GM12878 (cell line): ENCODE measurements around the gene HSD17B11. TPM values are rescaled to one million over a fixed set of nuclear protein-coding genes. Genes with fewer than 3 reads are reported as not detected.

Source experiments
- ATAC-seq: fragments of 200-7000 bp; cut with Tn5 transposase; 3 replicates; pipeline ENCODE4 v1.9.1; 2020; ENCODE audit warnings: mild to moderate bottlenecking, moderate library complexity
- BruUV-seq: library from RNA; stranded (reverse); fragments of 400-500 nt; replicated peaks from 2 replicates; lab custom pipeline; 2021; lab: Mats Ljungman, UMichigan
- CTCF ChIA-PET: fragments of 300-600 bp; sonication (Branson Sonifier 250); formaldehyde crosslinking; extraction: SDS; loops from one replicate; lab custom pipeline; 2021; ENCODE audit warnings: inconsistent platforms; lab: Yijun Ruan, JAX
- POLR2A ChIA-PET: fragments of 350-600 bp; formaldehyde crosslinking; extraction: SDS; loops from one replicate; lab custom pipeline; 2021; ENCODE audit warnings: inconsistent platforms; lab: Charles Lee
- RAD21 ChIA-PET: fragments of 300-600 bp; sonication (Branson Sonifier 250); formaldehyde crosslinking; loops from one replicate; lab custom pipeline; 2023; ENCODE audit warnings: antibody characterized with exemption; ENCODE audit not compliant: unreplicated experiment; lab: Charles Lee
- SMC1A ChIA-PET: fragments of 300-600 bp; sonication (Branson Sonifier 250); formaldehyde crosslinking; loops from one replicate; lab custom pipeline; 2023; ENCODE audit not compliant: unreplicated experiment, uncharacterized antibody; lab: Charles Lee
- DNase-seq: peaks from one replicate; pipeline ENCODE4 v3.0.0-alpha.2; 2011; ENCODE audit warnings: low read depth, low spot score
- FAIRE-seq: peaks from 3 replicates; lab custom pipeline; 2011; peaks lifted over from hg19 to GRCh38; lab: Jason Lieb, UNC
- H2AFZ ChIP-seq: 2 replicates; pipeline ENCODE4 v1.6.0; 2011; ENCODE audit warnings: low read depth, low read length, control low read depth; ENCODE audit not compliant: control insufficient read depth
- H3K27ac ChIP-seq: 2 replicates; pipeline ENCODE4 v1.5.1; 2011; ENCODE audit warnings: control low read depth; ENCODE audit not compliant: control insufficient read depth, insufficient read depth
- H3K27me3 ChIP-seq, 2 experiments: replicated peaks in 1 of 2; 2 replicates each; pipeline versions ENCODE4 v1.6.0 to v1.6.1; 2011; ENCODE audit warnings: low read length in 1 of 2; ENCODE audit not compliant: control insufficient read depth in 2 of 2, insufficient read depth in 2 of 2
- H3K36me3 ChIP-seq, 2 experiments: 2 replicates each; pipeline ENCODE4 v1.5.1; 2011; ENCODE audit warnings: low read length in 1 of 2; ENCODE audit not compliant: control insufficient read depth in 2 of 2, insufficient read depth in 2 of 2
- H3K4me1 ChIP-seq: 2 replicates; pipeline ENCODE4 v1.6.1; 2011; ENCODE audit warnings: mild to moderate bottlenecking, low read length, moderate library complexity, mixed read lengths; ENCODE audit not compliant: control insufficient read depth, insufficient read depth
- H3K4me2 ChIP-seq: 2 replicates; pipeline ENCODE4 v1.6.0; 2011; ENCODE audit warnings: control low read depth; ENCODE audit not compliant: control insufficient read depth, insufficient read depth
- H3K4me3 ChIP-seq: fragments of 200-600 bp; sonication (generic); 2 replicates; pipeline ENCODE4 v1.5.1; 2016
- H3K79me2 ChIP-seq: 2 replicates; pipeline ENCODE4 v1.6.0; 2011; ENCODE audit warnings: low read length; ENCODE audit not compliant: control insufficient read depth, insufficient read depth
- H3K9ac ChIP-seq: 2 replicates; pipeline ENCODE4 v1.8.0; 2011; ENCODE audit warnings: low read length, control low read depth, mixed read lengths; ENCODE audit not compliant: control insufficient read depth, insufficient read depth
- H3K9me3 ChIP-seq: replicated peaks from 3 replicates; pipeline ENCODE4 v1.5.1; 2011; ENCODE audit warnings: mild to moderate bottlenecking, low read length; ENCODE audit not compliant: control insufficient read depth, insufficient read depth
- H4K20me1 ChIP-seq: 2 replicates; pipeline ENCODE4 v1.6.0; 2011; ENCODE audit not compliant: control insufficient read depth, insufficient read depth
- BRCA1 ChIP-seq: IDR thresholded peaks from 2 replicates; pipeline ENCODE4 v1.6.1; 2011; ENCODE audit warnings: low read depth, low read length, improper control_type of control experiment
- CEBPB ChIP-seq, 2 experiments: fragments of 150-350 bp in 1 of 2; IDR thresholded peaks; 2 replicates each; pipeline ENCODE4 v1.6.1; 2012 to 2014; ENCODE audit warnings: low read depth in 2 of 2, low read length in 2 of 2, borderline replicate concordance in 1 of 2, inconsistent platforms in 1 of 2
- CHD1 ChIP-seq: IDR thresholded peaks from 2 replicates; pipeline ENCODE4 v1.6.1; 2012; ENCODE audit warnings: low read depth, low read length, improper control_type of control experiment
- DPF2 ChIP-seq: fragments of 450-650 bp; IDR thresholded peaks from 2 replicates; pipeline ENCODE4 v1.6.1; 2017; ENCODE audit warnings: mild to moderate bottlenecking
- E4F1 ChIP-seq: fragments of 450-650 bp; IDR thresholded peaks from 2 replicates; pipeline ENCODE4 v1.6.1; 2018; ENCODE audit warnings: borderline replicate concordance, mild to moderate bottlenecking; ENCODE audit not compliant: partially characterized antibody
- HSF1 ChIP-seq: fragments of 150-350 bp; IDR thresholded peaks from 2 replicates; pipeline ENCODE4 v1.6.1; 2014; ENCODE audit warnings: mild to moderate bottlenecking, low read depth, low read length
- IKZF1 ChIP-seq: fragments of 450-650 bp; conservative IDR thresholded peaks from 2 replicates; pipeline ENCODE4 v1.6.1; 2017; ENCODE audit warnings: antibody characterized with exemption, mild to moderate bottlenecking
- IKZF2 ChIP-seq, 2 experiments: fragments of 450-650 bp; IDR thresholded peaks; 2 replicates each; pipeline ENCODE4 v1.6.1; 2017; ENCODE audit warnings: mild to moderate bottlenecking in 2 of 2, moderate library complexity in 2 of 2
- MAX ChIP-seq: IDR thresholded peaks from 2 replicates; pipeline ENCODE4 v1.6.1; 2012; ENCODE audit warnings: low read depth, low read length, improper control_type of control experiment
- PBX3 ChIP-seq: IDR thresholded peaks from 2 replicates; pipeline ENCODE4 v1.6.1; 2011; ENCODE audit warnings: mild to moderate bottlenecking, low read depth, low read length, moderate library complexity; ENCODE audit not compliant: insufficient replicate concordance
- PML ChIP-seq: IDR thresholded peaks from 2 replicates; pipeline ENCODE4 v1.6.1; 2012; ENCODE audit warnings: low read length, inconsistent platforms
- POLR2A ChIP-seq: IDR thresholded peaks from 2 replicates; pipeline ENCODE4 v1.6.1; 2011; ENCODE audit warnings: low read depth, mild to moderate bottlenecking, low read length
- SMC3 ChIP-seq: IDR thresholded peaks from 2 replicates; pipeline ENCODE4 v1.6.1; 2011; ENCODE audit warnings: low read length, improper control_type of control experiment, borderline replicate concordance
- STAT1 ChIP-seq: fragments of 450-650 bp; conservative IDR thresholded peaks from 2 replicates; pipeline ENCODE4 v1.6.1; 2014; ENCODE audit warnings: antibody characterized with exemption, mild to moderate bottlenecking
- TCF12 ChIP-seq: IDR thresholded peaks from 2 replicates; pipeline ENCODE4 v1.6.1; 2011; ENCODE audit warnings: low read depth, mild to moderate bottlenecking, low read length
- ZNF384 ChIP-seq: IDR thresholded peaks from 2 replicates; pipeline ENCODE4 v1.6.1; 2012; ENCODE audit warnings: low read depth, mild to moderate bottlenecking, low read length, improper control_type of control experiment, borderline replicate concordance
- WGBS: methylation state at CpG from one replicate; pipeline ENCODE4 v1.1.6; 2016; ENCODE audit warnings: low lambda C conversion rate; ENCODE audit not compliant: insufficient replicate concordance, insufficient coverage; ENCODE audit errors: missing lambda C conversion rate; 5-methylcytosine and 5-hydroxymethylcytosine counted together
- in situ Hi-C: fragments of 300-500 bp; cut with MboI; formaldehyde crosslinking; loops from 9 replicates; pipeline ENCODE4 v1.14.3; 2018; ENCODE audit warnings: mixed read lengths
- intact Hi-C: fragments of 100-400 bp; cut with micrococcal nuclease; formaldehyde crosslinking; loops from one replicate; pipeline ENCODE4 v1.14.2; 2022; ENCODE audit not compliant: unreplicated experiment
- polyA plus RNA-seq, 11 experiments: library from polyadenylated mRNA; depleted of rRNA in 4 of 11; unstranded in 6 of 11; stranded (reverse) in 5 of 11; fragments of >200 nt; fragmentation: Nextera tagmentation in 4 of 11; fragmentation: Illumina TruSeq in 1 of 11; extraction: Ambion mirVana in 4 of 11; extraction: Trizol in 1 of 11; gene quantifications; 1 replicate in 1 of 11; 2 replicates in 10 of 11; pipeline versions ENCODE4 v1.2.1 to v1.2.3, GENCODE V29; 2011 to 2016; ENCODE audit warnings: inconsistent platforms in 2 of 11, missing spikeins in 2 of 11, low read depth in 1 of 11
- total RNA-seq, 4 experiments: library from RNA; depleted of rRNA in 3 of 4; stranded (reverse); fragments of >200 nt in 3 of 4; fragmentation: Illumina TruSeq in 1 of 4; extraction: Trizol in 1 of 4; gene quantifications; 2 replicates each; pipeline versions ENCODE4 v1.2.1 to v1.2.3, GENCODE V29; 2013 to 2021

HSD17B11 gene
- total and polyA plus RNA-seq, 10 of the 15 experiments (the other 5 are each of a cell fraction or from before 2014, with no cell fraction given) = 10.3 to 29.5 (median 17.7) TPM

- TF ChIP-seq BRCA1 (no peak), CHD1 (no peak), SMC3 (peak; percentile 78; the same call in 1 of the 2 replicates)
These were observed 15.2 kb downstream of the HSD17B11 start (continued) for GRCh38 chr4:87375719-87376291.

GRCh38 chr4:87370068-87370467, 20.9 kb downstream of the HSD17B11 start:
- Histone ChIP-seq H3K9ac (no peak overlapping the region), H3K27me3 (no peaks in the 10 kb centered on the region), H3K4me1 (no peaks in the 10 kb centered on the region), H3K79me2 (no peaks in the 10 kb centered on the region), H3K9me3 (no peaks in the 10 kb centered on the region), H2AFZ (no peak overlapping the region), H3K4me3 (no peak overlapping the region), H4K20me1 (no peaks in the 10 kb centered on the region), H3K36me3 (peaks cover 1 to 8% of the 10 kb centered on the region in 2 experiments; a peak in 2 of 4 replicates), H3K4me2 (no peak overlapping the region), H3K27ac (no peak overlapping the region)
- CTCF ChIA-PET = interaction anchor here (0.7 to 1.4 kb wide), 8 partner anchors 9 to 132 kb away, joined by 3 to 9 read pairs (median 4); partner anchors contain the start of gene NUDT9
- SMC1A ChIA-PET = interaction anchor here (0.9 to 1.3 kb wide), 2 partner anchors 95 to 97 kb away, joined by 4 read pairs; no protein-coding TSS in a partner anchor
- no peak for DNase-seq
- in situ Hi-C loops (no loop called here), intact Hi-C loops (no loop called here)
- no TSS peak for BruUV-seq
- WGBS = 41% methylated on average over 2 of the region's 2 CpGs
- POLR2A ChIA-PET = no interaction called here
- RAD21 ChIA-PET = interaction anchor here (0.8 to 1.1 kb wide), 2 partner anchors 12 to 45 kb away, joined by 3 read pairs; no protein-coding TSS in a partner anchor
- no peak for FAIRE-seq
- ATAC-seq = no peak
- TF ChIP-seq CEBPB (IDR thresholded peaks at IDR 0.05; ENCODE audit: borderline replicate concordance in 1 of 2, low read depth in 2 of 2, low read length in 2 of 2) = no peak
- TF ChIP-seq STAT1 = no peak
- no peak for TF ChIP-seq IKZF2 (IDR thresholded peaks at IDR 0.05)
- no peak for TF ChIP-seq ZNF384
- TF ChIP-seq TCF12 = no peak
- no peak for TF ChIP-seq MAX
- TF ChIP-seq IKZF1 = no peak
- no peak for TF ChIP-seq SMC3
- TF ChIP-seq HSF1 = no peak
- no peak for TF ChIP-seq E4F1
- no peak for TF ChIP-seq PML
- no peak for TF ChIP-seq DPF2
- TF ChIP-seq POLR2A = no peak
- no peak for TF ChIP-seq PBX3
